TTC549 (cell line): ENCODE data around the gene SLC38A5.
"Not testable (repeated sequence)": the region's sequence is repeated elsewhere in the genome, so short reads cannot be mapped to it uniquely, and the experiment has no call there.

Experiments used
- FAIRE-seq: peaks from 2 replicates; lab custom pipeline; 2012; peaks lifted over from hg19 to GRCh38; lab: Jason Lieb, UNC

Gene SLC38A5

GRCh38 chrX:48470110-48470832 is at the start of gene SLC38A5:
Gene SLC38A5 (minus strand): TSS chrX:48470260. CDS start chrX:48467924, 2,336 bp downstream.
- FAIRE-seq = no peak

GRCh38 chrX:48519481-48519880 is 49.4 kb upstream of the SLC38A5 start:
- FAIRE-seq = not testable (repeated sequence)

- no peak for FAIRE-seq
These were observed 46.9 kb upstream of the SLC38A5 start for GRCh38 chrX:48516987-48517386.

- FAIRE-seq = no peak
These were observed 46.2 kb upstream of the SLC38A5 start for GRCh38 chrX:48516285-48516684.

GRCh38 chrX:48515842-48516241 is 45.8 kb upstream of the SLC38A5 start:
- FAIRE-seq = no peak

GRCh38 chrX:48514868-48515460 is 44.9 kb upstream of the SLC38A5 start:
- no peak for FAIRE-seq

GRCh38 chrX:48514126-48514806 is 44.2 kb upstream of the SLC38A5 start:
- no peak for FAIRE-seq

GRCh38 chrX:48513670-48514069 is 43.6 kb upstream of the SLC38A5 start:
- FAIRE-seq = no peak

- FAIRE-seq = no peak
These were observed 42.4 kb upstream of the SLC38A5 start for GRCh38 chrX:48512371-48512935.

- no peak for FAIRE-seq
These were observed 41.5 kb upstream of the SLC38A5 start for GRCh38 chrX:48511560-48511959.

GRCh38 chrX:48509619-48510018 is 39.6 kb upstream of the SLC38A5 start:
- no peak for FAIRE-seq

- no peak for FAIRE-seq
These were observed 39.2 kb upstream of the SLC38A5 start for GRCh38 chrX:48509245-48509590.

- no peak for FAIRE-seq
These were observed 38.6 kb upstream of the SLC38A5 start, which contains the start of gene PORCN for GRCh38 chrX:48508400-48509244. Gene PORCN (plus strand): TSS chrX:48508992. CDS start chrX:48509821, 829 bp downstream.

GRCh38 chrX:48507246-48507645 is 37.2 kb upstream of the SLC38A5 start:
- no peak for FAIRE-seq

GRCh38 chrX:48505481-48505880 is 35.4 kb upstream of the SLC38A5 start:
- no peak for FAIRE-seq

GRCh38 chrX:48504261-48504660 is 34.2 kb upstream of the SLC38A5 start:
- no peak for FAIRE-seq

- no peak for FAIRE-seq
These were observed 28.3 kb upstream of the SLC38A5 start for GRCh38 chrX:48498374-48498809.

GRCh38 chrX:48497871-48498270 is 27.8 kb upstream of the SLC38A5 start:
- FAIRE-seq = no peak

- FAIRE-seq = no peak
These were observed 26.6 kb upstream of the SLC38A5 start for GRCh38 chrX:48496660-48497059.

GRCh38 chrX:48493890-48494364 is 23.9 kb upstream of the SLC38A5 start:
- no peak for FAIRE-seq

- FAIRE-seq = no peak
These were observed 22.3 kb upstream of the SLC38A5 start for GRCh38 chrX:48492293-48492910.
